Ishikawa (cell line): Measurements from ENCODE around the gene PSTPIP2.

Experiments used
- CEBPB ChIP-seq: IDR thresholded peaks from 2 replicates; pipeline ENCODE4 v1.6.1; 2012
- CREB1 ChIP-seq: IDR thresholded peaks from 2 replicates; pipeline ENCODE4 v1.6.1; 2012; ENCODE audit warnings: low read depth
- EGR1 ChIP-seq: IDR thresholded peaks from 2 replicates; pipeline ENCODE4 v1.6.1; 2012
- EP300 ChIP-seq: IDR thresholded peaks from 2 replicates; pipeline ENCODE4 v1.6.1; 2012; ENCODE audit warnings: borderline replicate concordance
- FOXM1 ChIP-seq: IDR thresholded peaks from 2 replicates; pipeline ENCODE4 v1.6.1; 2012; ENCODE audit warnings: low read depth, borderline replicate concordance
- MAX ChIP-seq: IDR thresholded peaks from 2 replicates; pipeline ENCODE4 v1.6.1; 2012
- NFIC ChIP-seq: IDR thresholded peaks from 2 replicates; pipeline ENCODE4 v1.6.1; 2012
- RAD21 ChIP-seq: IDR thresholded peaks from 2 replicates; pipeline ENCODE4 v1.6.1; 2012; ENCODE audit warnings: low read depth
- REST ChIP-seq: IDR thresholded peaks from 2 replicates; pipeline ENCODE4 v1.6.1; 2012; ENCODE audit warnings: low read depth, mild to moderate bottlenecking
- TAF1 ChIP-seq: IDR thresholded peaks from 2 replicates; pipeline ENCODE4 v1.6.1; 2012; ENCODE audit warnings: low read depth, mild to moderate bottlenecking
- TCF12 ChIP-seq: IDR thresholded peaks from 2 replicates; pipeline ENCODE4 v1.6.1; 2012; ENCODE audit warnings: low read depth
- TEAD4 ChIP-seq: IDR thresholded peaks from 2 replicates; pipeline ENCODE4 v1.6.1; 2012
- YY1 ChIP-seq: IDR thresholded peaks from 2 replicates; pipeline ENCODE4 v1.6.1; 2012; ENCODE audit warnings: low read depth
- TF ChIP-seq, protein P1 (sequence below): IDR thresholded peaks from 2 replicates; pipeline ENCODE4 v1.6.1; 2012

DNA sequence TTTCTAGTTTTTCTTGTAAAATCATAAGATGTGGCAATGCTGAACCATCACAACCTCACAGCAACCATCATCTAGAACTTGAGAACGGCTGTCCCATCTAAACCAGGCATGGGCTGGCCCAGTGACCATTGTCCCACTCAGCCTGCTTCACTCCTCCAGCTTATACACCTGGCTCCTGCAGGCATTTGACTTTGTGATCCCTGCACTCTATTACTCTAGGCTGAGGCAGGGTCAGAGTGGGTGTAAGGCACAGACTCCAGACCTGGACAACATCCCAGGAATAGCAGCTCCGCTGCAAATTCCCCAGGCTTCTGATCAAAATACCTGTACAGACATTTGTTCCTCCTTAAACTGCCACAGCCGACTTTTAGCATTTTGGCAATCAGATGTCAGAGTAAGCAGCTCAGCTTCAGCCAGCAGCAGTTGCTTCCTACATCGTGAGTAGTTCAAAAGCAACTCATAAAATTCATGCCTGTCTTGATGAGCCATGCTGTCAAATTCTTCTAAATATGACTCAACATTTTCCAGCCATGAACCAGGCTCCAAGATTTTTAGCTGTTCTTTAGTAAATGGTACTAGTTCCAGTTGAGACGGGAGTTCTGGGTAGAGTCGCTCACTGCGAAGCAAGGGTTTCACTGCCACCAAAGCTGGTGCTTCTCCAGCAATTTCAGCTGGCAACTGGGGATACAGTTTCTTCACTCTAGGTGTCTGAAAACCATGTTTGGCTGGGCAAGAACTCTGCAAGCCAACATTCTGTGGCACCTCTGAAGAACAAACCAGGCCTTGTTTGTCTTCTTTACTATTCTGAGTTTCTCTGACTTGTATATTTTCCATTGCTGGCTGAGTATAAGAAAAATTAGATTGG is 117.8 kb downstream of the PSTPIP2 start:
- no peak for TF ChIP-seq MAX
- no peak for TF ChIP-seq CEBPB
- no peak for TF ChIP-seq REST
- TF ChIP-seq FOXM1, result no peak
- TF ChIP-seq RAD21, result no peak
- no peak for TF ChIP-seq EP300
- no peak for TF ChIP-seq YY1
- TF ChIP-seq TCF12, result no peak
- no peak for TF ChIP-seq TAF1
- TF ChIP-seq TEAD4, result no peak
- TF ChIP-seq, protein P1, sequence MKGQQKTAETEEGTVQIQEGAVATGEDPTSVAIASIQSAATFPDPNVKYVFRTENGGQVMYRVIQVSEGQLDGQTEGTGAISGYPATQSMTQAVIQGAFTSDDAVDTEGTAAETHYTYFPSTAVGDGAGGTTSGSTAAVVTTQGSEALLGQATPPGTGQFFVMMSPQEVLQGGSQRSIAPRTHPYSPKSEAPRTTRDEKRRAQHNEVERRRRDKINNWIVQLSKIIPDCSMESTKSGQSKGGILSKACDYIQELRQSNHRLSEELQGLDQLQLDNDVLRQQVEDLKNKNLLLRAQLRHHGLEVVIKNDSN, result no peak
- no peak for TF ChIP-seq NFIC
- no peak for TF ChIP-seq EGR1
- TF ChIP-seq CREB1, result no peak
